NOMO-1 treated with DMSO at 0.1 percent for 48 hours (cell line): Measurements from ENCODE around the gene TSG101.

ENCODE experiments used
- DNase-seq: peaks from one replicate; lab custom pipeline; 2025; ENCODE audit not compliant: unreplicated experiment; lab: John Stamatoyannopoulos, UW

The TSG101 gene

DNA sequence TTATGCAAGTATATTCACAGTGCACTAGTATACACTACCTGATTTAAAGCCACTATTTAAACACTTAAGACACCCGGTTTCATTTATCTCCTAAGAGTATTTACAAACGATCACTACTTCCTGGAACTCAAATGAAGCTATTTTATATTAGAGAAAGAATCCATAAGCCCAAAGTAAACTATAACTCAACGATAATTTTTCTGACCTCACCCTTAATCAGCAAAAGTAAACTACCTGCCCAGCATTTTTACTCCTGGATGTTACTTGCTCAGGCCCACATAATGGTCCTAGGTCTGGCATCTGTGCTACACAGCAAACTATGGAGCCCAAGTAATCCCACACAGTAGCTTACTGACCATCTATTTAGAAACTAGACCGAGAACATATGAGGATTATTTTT is 33.4 kb downstream of the TSG101 start:
- no peak for DNase-seq

DNA sequence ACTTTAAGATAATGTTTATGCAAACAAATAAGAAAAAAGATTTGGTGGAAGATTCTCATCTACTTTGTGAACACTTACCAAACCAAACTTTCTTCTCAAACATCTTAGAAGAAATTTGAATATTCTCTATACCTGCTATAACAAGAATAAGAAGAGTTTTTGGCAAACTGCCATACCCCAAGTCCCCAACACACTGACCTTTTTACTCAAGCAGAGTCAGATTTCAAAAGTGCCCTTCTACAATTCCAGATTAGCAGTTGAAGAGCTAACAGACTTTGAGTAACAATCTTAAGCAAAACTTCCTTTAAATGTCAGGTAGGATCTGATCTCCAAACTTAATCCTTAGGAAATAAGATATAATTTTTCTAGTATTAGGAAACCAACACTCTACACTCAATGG is 33.9 kb downstream of the TSG101 start:
- no peak for DNase-seq

DNA sequence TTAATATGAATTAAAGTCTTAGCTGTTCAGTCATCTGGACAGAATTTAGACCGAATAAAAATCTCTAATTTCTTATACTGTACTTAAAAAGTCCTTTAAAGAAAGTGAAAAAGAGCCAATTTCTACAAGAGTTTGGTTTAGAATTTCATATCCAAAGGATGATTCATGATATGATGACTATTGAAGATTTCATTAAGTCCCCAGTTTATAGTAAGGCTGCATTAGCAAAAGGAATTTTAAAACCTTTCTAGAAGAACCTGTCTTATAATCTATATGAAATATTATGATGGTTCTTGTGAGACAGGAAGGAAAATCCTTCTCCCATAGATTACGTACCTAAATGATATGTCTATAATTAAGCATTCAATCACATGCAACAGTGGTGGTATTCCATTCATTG is 34.8 kb downstream of the TSG101 start:
- no peak for DNase-seq

GRCh38 chr11:18490736-18491485 is 35.8 kb downstream of the TSG101 start:
- no peak for DNase-seq

- DNase-seq = no peak
Observed at GRCh38 chr11:18490319-18490718, 36.4 kb downstream of the TSG101 start.

GRCh38 chr11:18485913-18486528 is 40.7 kb downstream of the TSG101 start:
- DNase-seq = no peak

DNA sequence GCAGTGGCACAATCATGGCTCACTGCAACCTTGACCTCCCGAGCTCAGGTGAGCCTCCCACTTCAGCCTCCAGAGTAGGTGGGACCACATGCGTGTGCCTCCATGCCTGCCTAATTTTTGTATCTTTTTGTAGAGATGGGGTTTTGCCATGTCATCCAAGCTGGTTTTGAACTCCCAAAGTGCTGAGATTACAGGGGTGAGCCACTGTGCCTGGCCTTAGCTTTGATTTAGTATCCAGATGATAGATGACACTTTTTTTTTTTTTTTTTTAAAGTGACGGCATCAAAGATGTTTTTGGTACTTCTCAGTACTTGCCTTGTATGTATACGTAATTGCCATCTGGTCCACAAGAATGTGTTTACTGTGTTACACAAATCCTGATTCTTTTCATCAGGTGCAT is 47.7 kb downstream of the TSG101 start:
- no peak for DNase-seq

DNA sequence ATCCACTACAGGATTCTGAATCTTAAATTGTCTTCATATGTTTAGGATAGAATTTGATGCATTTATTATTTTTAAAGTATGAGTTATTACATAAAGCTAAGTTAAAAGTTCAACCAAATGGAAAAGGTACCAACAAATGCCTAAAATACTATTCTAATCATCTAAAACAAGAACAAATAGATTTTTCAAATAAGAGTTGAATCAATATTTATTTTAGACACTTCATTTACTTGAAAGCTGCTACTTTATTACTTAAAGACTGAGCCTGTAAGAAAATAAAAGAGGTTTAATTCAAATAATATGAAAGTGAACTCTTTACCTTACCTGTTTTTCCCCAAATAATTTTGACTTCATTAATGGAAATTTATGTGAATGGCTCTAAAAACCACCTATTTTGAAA is 54.2 kb downstream of the TSG101 start:
- no peak for DNase-seq

DNA sequence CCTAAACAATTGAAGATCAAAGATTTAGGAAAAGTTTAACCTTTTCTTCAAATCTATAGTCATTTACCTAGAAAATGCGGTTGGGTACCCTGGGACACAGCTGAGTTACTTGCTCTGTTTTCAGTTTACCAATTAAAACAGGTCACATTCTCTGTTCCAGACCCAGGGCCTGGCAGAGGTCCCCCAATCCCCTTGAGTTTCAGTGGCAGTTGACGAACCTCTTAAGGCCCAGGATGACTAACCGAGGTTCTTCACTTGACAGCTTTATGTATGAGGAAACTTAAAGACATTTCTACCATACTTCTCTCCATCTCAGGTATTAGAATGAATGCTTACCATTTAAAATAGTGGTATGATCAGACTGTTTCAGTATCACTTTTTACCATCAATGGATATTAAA is 54.7 kb downstream of the TSG101 start:
- no peak for DNase-seq

DNA sequence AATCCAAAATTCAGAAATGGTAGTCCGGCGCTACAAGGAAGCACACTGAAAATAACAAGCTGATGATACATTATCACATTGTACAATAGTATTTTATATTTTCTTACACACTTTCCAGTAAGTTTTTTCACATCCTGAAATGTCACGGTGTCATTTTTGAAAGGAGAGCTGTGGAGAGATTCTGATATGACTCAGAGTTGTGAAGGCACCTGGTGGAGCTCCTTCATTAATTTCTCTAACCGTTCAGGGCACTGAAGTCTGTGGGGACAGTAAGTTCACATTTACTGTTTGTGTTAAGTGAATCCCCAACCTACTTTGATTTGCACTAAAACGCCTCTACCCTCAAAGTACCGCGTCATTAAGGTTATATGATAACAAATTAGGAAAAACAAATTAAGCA is 57.8 kb downstream of the TSG101 start:
- DNase-seq = no peak

DNA sequence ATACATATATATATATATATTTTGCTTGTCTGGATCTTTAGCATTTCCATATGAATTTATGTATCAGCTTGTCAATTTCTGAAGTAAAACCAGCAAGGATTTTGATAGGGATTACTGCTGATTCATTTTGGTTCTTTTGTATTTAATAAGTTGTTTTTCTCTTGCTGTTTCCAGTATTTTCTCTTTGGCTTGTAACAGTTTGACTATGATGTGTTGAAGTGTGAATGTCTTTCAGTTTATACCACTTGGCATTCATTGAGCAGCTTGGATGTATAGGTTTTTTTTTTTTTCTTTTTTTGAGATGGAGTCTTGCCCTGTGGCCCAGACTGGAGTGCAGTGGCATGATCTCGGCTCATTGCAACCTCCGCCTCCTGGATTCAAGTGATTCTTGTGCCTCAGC is 58.7 kb downstream of the TSG101 start:
- no peak for DNase-seq

DNA sequence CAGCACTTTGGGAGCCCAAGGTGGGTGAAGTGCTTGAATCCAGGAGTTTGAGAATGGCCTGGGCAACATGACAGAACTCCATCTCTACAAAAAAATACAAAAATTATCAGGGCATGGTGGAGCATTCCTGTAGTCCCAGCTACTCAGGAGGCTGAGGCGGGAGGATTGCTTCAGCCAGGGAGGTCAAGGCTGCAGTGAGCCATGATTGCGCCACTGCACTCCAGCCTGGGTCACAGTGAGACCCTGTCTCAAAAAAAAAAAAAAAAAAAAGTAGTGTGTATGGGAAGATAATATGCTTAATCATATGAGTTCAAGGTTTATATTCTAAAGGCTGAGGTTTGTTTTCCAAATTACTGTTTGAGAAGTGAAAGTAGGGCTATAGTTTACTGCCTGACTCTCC is 60.3 kb downstream of the TSG101 start:
- no peak for DNase-seq

- no peak for DNase-seq
Observed at GRCh38 chr11:18463439-18463838, 63.3 kb downstream of the TSG101 start.

DNA sequence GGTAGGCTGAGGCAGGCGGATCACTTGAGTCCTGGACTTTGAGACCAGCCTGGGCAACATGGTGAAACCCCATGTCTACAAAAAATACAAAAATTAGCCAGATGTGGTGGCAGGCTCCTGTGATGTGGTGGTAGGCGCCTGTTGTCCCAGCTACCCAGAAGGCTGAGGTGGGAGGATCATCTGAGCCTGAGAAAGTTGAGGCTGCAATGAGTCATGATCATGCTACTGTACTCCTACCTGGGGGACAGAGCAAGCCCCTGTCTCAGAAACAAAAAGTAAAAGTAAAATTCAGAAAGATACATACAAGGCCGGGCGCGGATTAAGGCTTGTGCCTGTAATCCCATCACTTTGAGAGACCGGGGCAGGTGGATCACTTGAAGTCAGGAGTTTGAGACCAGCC is 64.8 kb downstream of the TSG101 start:
- DNase-seq = no peak

GRCh38 chr11:18459634-18460033 is 67.1 kb downstream of the TSG101 start:
- no peak for DNase-seq

DNA sequence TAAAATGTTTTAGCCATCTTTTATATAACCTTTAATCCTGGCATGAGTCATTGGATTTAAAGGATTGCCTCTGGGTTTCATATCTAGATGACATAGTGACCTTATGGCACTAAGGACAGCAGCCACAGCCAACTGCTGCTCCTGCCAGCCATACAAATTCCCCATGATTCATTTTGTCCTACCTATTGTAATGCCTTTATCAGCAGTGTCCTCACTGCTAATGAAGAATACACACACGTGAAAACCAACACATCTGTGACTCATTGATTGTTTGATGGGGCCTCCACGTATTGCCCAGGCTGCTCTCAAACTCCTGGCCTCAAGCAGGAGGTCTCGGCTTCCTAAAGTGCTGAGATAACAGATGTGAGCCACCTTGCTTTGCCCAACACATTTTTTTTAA is 69.3 kb downstream of the TSG101 start:
- no peak for DNase-seq

DNA sequence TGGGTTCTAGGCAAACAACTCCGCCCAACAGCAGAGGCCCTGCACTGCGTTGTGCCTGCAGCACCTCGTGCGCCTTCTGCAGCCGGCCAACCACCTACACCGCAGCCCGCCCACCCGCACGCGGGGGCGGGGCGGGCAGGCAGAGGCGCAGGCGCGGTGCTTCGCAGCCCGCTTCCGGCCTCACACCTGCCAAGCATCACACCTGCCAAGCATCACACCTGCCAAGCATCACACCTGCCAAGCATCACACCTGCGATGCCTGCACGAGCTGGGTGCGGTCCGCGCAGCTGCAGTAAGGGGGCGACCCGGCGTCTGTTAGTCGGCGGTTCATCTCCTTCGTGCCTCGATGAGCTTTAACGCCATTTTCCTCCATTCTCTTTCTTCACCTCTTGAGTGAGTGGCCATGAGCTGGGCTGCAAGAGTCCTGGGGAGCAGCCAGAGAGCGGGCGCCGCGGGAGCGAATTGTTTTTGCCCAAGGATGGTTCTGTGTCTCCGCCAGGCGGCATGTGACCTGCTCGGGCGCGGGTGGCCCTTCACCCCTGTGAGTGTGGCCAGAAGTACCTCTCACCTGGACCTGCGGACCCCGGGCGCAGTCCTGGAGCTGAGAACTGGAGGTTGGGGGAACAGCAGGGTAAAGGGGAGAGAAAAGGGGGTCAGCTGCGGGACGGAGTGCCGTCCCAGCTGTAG is 70.9 kb downstream of the TSG101 start, which contains the start of gene LDHAL6A:
Gene LDHAL6A (plus strand): TSS at position 171 of the 687 bp plus-strand sequence. CDS start 825 bp downstream, outside the sequence.
- DNase-seq = no peak

- DNase-seq = no peak
Observed at GRCh38 chr11:18452927-18453326, 73.8 kb downstream of the TSG101 start.

GRCh38 chr11:18449251-18449650 is 77.5 kb downstream of the TSG101 start:
- no peak for DNase-seq

DNA sequence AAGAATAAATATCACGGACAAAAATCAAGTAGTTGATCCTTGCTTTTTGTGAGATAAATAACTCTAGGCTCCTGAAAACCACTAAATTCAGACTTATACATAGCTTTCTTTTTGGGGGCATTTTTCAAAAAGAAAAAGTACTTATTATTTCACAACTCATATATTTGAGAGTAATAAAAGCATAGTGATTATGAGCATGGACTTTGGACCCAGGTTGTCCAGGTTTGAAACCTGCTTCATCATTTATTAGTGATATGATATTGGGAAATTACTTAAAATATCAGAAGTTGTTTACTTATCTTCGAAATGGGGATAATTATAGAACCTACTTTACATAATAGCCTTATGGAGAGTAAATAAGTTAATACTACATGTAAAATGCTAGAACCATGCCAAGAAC is 88.1 kb downstream of the TSG101 start:
- no peak for DNase-seq
